ENCODE results near the gene CRACDL. TPM values are rescaled to one million over a fixed set of nuclear protein-coding genes. Genes with fewer than 3 reads are reported as not detected.

The CRACDL gene
- polyA plus RNA-seq, 1 donor (not counting 4 experiments of a cell fraction or from before 2014, with no cell fraction given) = 1.6 TPM

DNA sequence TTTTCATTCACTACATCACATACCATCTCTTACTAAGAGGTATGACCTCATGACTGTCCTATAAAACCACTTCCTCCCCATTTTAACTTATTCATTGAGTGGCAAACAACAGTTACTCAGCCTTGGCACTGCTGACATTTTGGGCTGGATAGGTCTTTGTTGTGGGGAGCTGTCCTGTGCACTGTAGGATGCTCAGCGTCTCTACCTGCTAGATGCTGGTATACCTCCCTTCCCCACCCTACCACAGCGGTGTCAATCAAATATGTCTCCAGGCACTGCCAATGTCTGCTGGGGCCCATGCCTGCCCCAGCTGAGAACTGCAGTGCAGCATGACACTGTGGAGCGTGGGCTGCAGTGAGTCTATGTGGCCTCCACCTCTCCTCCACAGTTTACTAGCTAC lies 128.8 kb downstream of the CRACDL start:
- H3K79me2 ChIP-seq (ENCODE audit: control insufficient read depth, insufficient read depth, low read length) = no peaks in the 10 kb centered on the region
- no peaks in the 10 kb centered on the region for H4K20me1 ChIP-seq (ENCODE audit: control insufficient read depth, extremely low read depth, insufficient read depth, low read length)
- dilution Hi-C loops (cut with MboI; ENCODE audit: extremely low pct_ligation_motif_present, low sequenced_read_pairs) = no loop called here
- no peak overlapping the region for H3K27ac ChIP-seq (ENCODE audit: control insufficient read depth, insufficient read depth, low read length)
- peaks cover 16% of the 10 kb centered on the region for H3K4me1 ChIP-seq (ENCODE audit: control insufficient read depth, extremely low read depth, insufficient read depth, low read length)
- no peak for DNase-seq (ENCODE audit: low read depth, low spot score)
- no peaks in the 10 kb centered on the region for H3K36me3 ChIP-seq (ENCODE audit: control insufficient read depth in 2 of 2, extremely low read depth in 1 of 2, insufficient read depth in 2 of 2, low read length in 2 of 2)
- H3K9me3 ChIP-seq (ENCODE audit: control insufficient read depth, low read depth, low read length) = no peaks in the 10 kb centered on the region
- H3K4me3 ChIP-seq (ENCODE audit: control insufficient read depth in 2 of 3, extremely low read depth in 1 of 3, insufficient read depth in 2 of 3, low read depth in 1 of 3, low read length in 3 of 3) = no peak overlapping the region
- no peak overlapping the region for H3K4me2 ChIP-seq (ENCODE audit: control insufficient read depth, extremely low read depth, insufficient read depth, low read depth, low read length)
- no peak for FAIRE-seq
- H2AFZ ChIP-seq (ENCODE audit: control insufficient read depth, low read length) = no peak overlapping the region
- H3K27me3 ChIP-seq (ENCODE audit: control insufficient read depth, extremely low read depth, insufficient read depth, low read length) = no peaks in the 10 kb centered on the region
- TF ChIP-seq, protein P1, sequence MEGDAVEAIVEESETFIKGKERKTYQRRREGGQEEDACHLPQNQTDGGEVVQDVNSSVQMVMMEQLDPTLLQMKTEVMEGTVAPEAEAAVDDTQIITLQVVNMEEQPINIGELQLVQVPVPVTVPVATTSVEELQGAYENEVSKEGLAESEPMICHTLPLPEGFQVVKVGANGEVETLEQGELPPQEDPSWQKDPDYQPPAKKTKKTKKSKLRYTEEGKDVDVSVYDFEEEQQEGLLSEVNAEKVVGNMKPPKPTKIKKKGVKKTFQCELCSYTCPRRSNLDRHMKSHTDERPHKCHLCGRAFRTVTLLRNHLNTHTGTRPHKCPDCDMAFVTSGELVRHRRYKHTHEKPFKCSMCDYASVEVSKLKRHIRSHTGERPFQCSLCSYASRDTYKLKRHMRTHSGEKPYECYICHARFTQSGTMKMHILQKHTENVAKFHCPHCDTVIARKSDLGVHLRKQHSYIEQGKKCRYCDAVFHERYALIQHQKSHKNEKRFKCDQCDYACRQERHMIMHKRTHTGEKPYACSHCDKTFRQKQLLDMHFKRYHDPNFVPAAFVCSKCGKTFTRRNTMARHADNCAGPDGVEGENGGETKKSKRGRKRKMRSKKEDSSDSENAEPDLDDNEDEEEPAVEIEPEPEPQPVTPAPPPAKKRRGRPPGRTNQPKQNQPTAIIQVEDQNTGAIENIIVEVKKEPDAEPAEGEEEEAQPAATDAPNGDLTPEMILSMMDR (optimal IDR thresholded peaks at IDR 0.05 in 1 of 3, IDR thresholded peaks at IDR 0.05 in 1 of 3, conservative IDR thresholded peaks at IDR 0.05 in 1 of 3; ENCODE audit: extremely low read depth in 1 of 3, insufficient read depth in 2 of 3, low read length in 3 of 3) = no peak
- TF ChIP-seq EZH2 (IDR thresholded peaks at IDR 0.05; ENCODE audit: low read length) = no peak
- H3K9ac ChIP-seq (ENCODE audit: control insufficient read depth, extremely low read depth, insufficient read depth, low read length) = no peak overlapping the region
- no peaks in the 10 kb centered on the region for H3K9me1 ChIP-seq (ENCODE audit: control insufficient read depth, extremely low read depth, insufficient read depth, low read length)

DNA sequence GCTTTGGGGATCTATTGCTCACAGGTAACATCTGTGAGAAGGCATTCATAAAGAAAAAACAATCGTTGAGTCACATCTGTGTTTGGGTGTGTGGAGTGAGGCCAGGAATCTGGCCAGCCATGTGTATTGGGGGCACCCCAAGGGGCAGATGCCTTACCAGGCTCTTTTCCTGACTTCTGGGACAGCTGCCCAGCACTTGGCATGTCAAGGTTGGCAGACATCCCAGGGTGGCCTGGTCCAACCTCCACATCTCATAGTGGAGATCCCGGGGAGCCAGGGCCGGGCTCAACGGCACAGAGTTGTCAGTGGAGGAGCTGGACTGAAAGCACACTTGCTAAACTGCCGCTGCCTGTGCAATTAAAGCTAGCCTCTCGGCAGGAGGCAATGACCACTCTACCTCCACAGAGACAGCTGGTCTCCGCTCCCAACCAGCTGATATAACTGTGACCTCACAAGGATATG lies 129.8 kb downstream of the CRACDL start:
- TF ChIP-seq, protein P1 (optimal IDR thresholded peaks at IDR 0.05 in 1 of 3, IDR thresholded peaks at IDR 0.05 in 1 of 3, conservative IDR thresholded peaks at IDR 0.05 in 1 of 3; ENCODE audit: extremely low read depth in 1 of 3, insufficient read depth in 2 of 3, low read length in 3 of 3) = no peak
- TF ChIP-seq EZH2 (IDR thresholded peaks at IDR 0.05; ENCODE audit: low read length) = no peak
- Histone ChIP-seq H3K4me3 (ENCODE audit: control insufficient read depth in 2 of 3, extremely low read depth in 1 of 3, insufficient read depth in 2 of 3, low read depth in 1 of 3, low read length in 3 of 3) (no peak overlapping the region), H4K20me1 (ENCODE audit: control insufficient read depth, extremely low read depth, insufficient read depth, low read length) (no peaks in the 10 kb centered on the region), H3K79me2 (ENCODE audit: control insufficient read depth, insufficient read depth, low read length) (no peaks in the 10 kb centered on the region), H3K9me1 (ENCODE audit: control insufficient read depth, extremely low read depth, insufficient read depth, low read length) (no peaks in the 10 kb centered on the region), H3K27me3 (ENCODE audit: control insufficient read depth, extremely low read depth, insufficient read depth, low read length) (no peaks in the 10 kb centered on the region), H3K36me3 (ENCODE audit: control insufficient read depth in 2 of 2, extremely low read depth in 1 of 2, insufficient read depth in 2 of 2, low read length in 2 of 2) (no peaks in the 10 kb centered on the region), H3K4me1 (ENCODE audit: control insufficient read depth, extremely low read depth, insufficient read depth, low read length) (peaks cover 16% of the 10 kb centered on the region), H3K4me2 (ENCODE audit: control insufficient read depth, extremely low read depth, insufficient read depth, low read depth, low read length) (no peak overlapping the region), H2AFZ (ENCODE audit: control insufficient read depth, low read length) (no peak overlapping the region), H3K9me3 (ENCODE audit: control insufficient read depth, low read depth, low read length) (no peaks in the 10 kb centered on the region), H3K9ac (ENCODE audit: control insufficient read depth, extremely low read depth, insufficient read depth, low read length) (no peak overlapping the region), H3K27ac (ENCODE audit: control insufficient read depth, insufficient read depth, low read length) (no peak overlapping the region)
- dilution Hi-C loops (cut with MboI; ENCODE audit: extremely low pct_ligation_motif_present, low sequenced_read_pairs) = no loop called here
- DNase-seq (ENCODE audit: low read depth, low spot score) = no peak
- no peak for FAIRE-seq

Data from keratinocyte (primary cell).